ENCODE data around the gene NUDT22.

The NUDT22 gene

GRCh38 chr11:64207256-64208085 is 18.6 kb upstream of the NUDT22 start:
- DNase-seq: peak; percentile 65

- DNase-seq: no peak
These were observed 17.8 kb upstream of the NUDT22 start for GRCh38 chr11:64208086-64208795.

DNA sequence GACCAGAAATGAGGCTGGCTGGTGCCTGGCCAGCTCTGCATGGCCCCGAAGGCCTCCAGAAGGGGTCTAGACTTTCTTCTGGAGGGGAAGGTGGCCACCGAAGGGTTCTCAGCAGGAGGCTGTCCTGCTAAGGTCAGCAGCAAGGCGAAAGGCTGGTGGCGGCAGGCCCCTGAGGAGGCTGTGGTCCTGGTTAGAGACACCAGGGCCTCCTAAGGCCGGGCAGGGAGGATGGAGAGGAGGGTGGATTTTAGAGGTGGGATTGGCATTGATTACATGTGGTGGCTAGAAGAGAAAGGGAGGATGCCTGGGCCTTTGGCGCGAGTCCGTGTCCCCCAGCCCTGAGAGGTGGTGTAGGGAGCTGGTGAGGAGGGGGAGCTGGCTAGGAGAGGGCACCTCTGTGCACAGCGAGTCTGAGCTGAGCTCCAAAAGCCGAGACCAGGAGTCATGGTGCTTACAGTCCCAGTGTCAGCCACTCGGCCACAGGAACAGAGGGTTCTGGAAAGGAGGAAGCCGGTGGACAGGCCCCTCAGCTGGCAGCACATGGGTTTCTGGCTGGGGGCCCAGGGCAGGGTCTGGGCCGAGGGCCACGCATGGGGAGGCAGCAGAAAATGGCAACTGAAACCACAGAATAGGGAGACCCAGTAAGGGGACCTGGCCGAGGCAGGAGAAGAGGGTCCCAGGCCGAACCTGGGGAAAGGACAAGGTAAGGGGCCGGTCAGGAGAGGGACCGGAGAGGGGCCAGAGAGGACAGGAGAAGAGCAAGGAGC is 17.1 kb upstream of the NUDT22 start:
- no peak for DNase-seq

DNA sequence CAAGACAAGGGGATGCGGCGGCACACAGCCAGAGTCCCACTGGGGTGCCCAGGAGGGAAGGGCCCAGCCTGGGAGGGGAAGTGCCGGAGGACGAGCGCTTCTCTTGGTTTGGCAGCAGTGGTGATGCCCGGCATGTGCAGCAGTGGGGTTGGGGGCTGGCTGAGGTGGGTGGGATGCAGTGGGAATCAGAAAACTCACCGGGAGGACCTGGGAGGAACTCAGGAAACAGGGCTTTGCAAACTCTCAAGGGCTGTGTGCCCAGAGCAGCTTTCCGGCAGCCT is 16.6 kb upstream of the NUDT22 start:
- no peak for DNase-seq

GRCh38 chr11:64210301-64211020 is 15.6 kb upstream of the NUDT22 start:
- DNase-seq: no peak

GRCh38 chr11:64211181-64211872 is 14.7 kb upstream of the NUDT22 start:
- DNase-seq: no peak

GRCh38 chr11:64216879-64217278 is 9.2 kb upstream of the NUDT22 start:
- DNase-seq: no peak

- no peak for DNase-seq
These were observed 7.3 kb upstream of the NUDT22 start for GRCh38 chr11:64218628-64219353.

GRCh38 chr11:64219354-64219684 is 6.8 kb upstream of the NUDT22 start:
- no peak for DNase-seq

DNA sequence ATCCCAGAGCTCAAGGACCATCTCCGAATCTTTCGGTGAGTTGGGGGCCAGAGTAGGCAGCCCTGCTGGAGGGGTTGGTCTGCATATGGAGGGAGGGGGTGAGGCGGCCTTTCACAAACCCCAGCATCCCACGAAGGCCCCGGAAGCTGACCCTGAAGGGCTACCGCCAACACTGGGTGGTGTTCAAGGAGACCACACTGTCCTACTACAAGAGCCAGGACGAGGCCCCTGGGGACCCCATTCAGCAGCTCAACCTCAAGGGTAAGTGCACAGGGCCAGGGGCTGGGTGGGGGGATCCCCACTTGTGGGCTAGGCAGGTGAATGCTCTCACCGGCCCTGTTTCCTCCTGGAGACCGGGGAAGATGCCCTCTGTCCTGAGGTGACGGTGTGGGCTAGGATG is 6.3 kb upstream of the NUDT22 start:
- DNase-seq: no peak

DNA sequence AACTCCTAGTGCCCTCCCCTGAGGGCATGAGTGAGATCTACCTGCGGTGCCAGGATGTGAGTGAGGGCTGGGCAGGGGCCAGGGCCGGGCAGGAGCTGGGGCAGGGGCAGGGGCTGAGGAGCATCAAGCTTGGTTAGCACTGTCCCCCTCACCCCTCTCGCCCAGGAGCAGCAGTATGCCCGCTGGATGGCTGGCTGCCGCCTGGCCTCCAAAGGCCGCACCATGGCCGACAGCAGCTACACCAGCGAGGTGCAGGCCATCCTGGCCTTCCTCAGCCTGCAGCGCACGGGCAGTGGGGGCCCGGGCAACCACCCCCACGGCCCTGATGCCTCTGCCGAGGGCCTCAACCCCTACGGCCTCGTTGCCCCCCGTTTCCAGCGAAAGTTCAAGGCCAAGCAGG is 5.8 kb upstream of the NUDT22 start:
- DNase-seq: no peak

DNA sequence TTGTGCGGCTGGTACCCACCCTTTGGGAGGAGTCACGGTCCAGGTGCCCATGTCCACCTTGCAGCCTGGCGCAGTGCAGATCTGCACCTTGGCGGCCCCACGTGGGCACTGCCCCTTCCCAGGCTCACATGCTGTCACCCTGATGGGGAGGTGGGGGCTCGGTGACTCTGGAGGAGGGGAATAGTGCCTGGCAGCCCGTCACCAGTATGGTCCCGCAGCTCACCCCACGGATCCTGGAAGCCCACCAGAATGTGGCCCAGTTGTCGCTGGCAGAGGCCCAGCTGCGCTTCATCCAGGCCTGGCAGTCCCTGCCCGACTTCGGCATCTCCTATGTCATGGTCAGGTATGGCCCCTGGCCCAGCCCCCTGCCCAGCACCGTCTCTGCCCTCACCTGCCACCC is 5.3 kb upstream of the NUDT22 start:
- DNase-seq: no peak

GRCh38 chr11:64222651-64223000 is 3.4 kb upstream of the NUDT22 start:
- no peak for DNase-seq

DNA sequence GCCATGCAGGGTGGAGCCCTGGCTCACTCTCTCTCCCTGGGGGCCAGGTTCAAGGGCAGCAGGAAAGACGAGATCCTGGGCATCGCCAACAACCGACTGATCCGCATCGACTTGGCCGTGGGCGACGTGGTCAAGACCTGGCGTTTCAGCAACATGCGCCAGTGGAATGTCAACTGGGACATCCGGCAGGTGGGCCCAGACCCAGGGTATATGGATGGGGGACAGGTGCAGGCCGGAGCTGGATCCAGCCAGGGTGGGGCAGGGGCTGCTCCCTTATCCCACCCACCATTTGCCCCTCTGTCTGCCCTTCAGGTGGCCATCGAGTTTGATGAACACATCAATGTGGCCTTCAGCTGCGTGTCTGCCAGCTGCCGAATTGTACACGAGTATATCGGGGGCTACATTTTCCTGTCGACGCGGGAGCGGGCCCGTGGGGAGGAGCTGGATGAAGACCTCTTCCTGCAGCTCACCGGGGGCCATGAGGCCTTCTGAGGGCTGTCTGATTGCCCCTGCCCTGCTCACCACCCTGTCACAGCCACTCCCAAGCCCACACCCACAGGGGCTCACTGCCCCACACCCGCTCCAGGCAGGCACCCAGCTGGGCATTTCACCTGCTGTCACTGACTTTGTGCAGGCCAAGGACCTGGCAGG is 2.9 kb upstream of the NUDT22 start:
- DNase-seq: no peak

GRCh38 chr11:64224151-64224890 is 1.8 kb upstream of the NUDT22 start:
- no peak for DNase-seq

- DNase-seq: no peak
These were observed 1.0 kb upstream of the NUDT22 start for GRCh38 chr11:64224891-64225607.

GRCh38 chr11:64226507-64227051 is 505 bp downstream of the NUDT22 start:
- DNase-seq: no peak

GRCh38 chr11:64227405-64227956 is 1.4 kb downstream of the NUDT22 start:
- no peak for DNase-seq

DNA sequence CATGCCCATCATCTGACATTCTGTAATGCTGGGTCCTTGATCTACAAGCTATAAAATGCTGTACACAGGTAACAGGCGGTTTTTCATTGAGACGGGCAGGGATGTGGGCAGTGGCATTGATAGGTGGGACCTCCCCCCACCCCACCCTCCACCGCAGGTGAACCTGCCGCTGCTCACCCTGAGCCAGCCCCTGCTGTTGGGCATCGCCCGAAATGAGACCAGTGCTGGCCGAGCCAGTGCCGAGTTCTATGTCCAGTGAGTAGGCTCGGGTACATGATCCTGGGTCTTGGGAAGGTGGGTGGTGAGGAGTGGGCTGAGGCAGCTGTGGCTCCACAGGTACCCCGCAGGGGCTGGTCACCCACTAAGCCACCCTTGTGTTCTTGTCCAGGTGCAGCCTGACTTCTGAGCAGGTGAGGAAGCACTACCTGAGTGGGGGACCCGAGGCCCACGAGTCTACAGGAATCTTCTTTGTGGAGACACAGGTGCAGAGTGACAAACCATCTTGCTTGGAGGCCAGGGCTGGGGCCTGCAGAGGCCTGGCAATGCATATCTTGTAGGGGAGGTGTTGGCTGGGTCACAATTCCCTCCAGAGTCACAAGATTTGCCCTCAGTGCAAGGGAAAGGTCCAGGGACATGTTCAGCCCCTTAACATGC is 3.1 kb downstream of the NUDT22 start:
- DNase-seq: no peak

Data from T1000 (cell line).